ENCODE results near the gene CHTF18. TPM values are rescaled to one million over a fixed set of nuclear protein-coding genes. Genes with fewer than 3 reads are reported as not detected.

The CHTF18 gene
- total RNA-seq, 2 donors from 2014 or later = 65.4 to 87.1 TPM

DNA sequence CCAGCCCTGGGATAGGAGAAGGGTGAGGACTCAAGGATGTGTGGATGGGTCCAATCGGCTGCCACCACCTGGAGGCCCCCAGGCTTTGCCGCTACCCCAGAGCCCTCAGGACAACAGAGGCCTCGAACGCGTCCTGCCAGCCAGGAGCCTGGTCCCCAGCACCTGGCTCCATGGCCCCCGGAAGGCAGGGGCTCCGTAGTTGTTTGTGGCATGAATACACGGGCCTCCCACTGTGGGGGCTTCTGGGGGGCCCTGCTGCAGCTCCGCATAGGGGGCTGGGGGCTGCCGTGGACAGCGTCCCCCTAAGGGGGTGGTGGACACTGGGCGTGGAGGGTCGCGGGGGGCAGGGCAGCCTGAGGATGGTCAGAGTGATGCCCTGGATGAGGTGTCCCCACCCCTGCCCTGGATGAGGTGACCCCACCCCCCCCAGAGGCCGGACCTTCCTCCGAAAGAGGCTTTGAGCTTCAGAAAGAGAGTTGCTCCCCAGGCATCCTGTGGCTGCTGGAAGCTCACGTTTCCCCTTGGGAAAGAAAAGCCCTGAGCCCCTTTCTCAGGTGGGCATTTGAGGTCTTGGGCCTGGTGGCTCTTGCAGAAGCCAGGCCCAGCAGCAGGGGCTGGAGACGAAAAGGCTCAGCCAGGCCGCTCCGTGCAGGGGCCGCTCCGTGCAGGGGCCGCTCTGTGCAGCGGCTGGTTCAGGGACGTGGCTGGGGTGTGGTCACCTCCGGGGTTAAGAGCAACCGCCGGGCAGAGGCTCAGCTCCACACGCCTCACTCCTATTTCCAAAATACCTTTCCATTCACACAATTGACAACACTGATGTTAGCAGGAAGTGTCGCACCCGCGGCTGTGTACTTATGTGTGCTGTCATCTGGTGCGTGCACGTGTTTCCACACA, 52.4 kb downstream of the CHTF18 start:
- no peak for ATAC-seq (replicated peaks)
- Mint-ChIP-seq H3K27me3 (no peaks in the 10 kb centered on the region), H3K9me3 (no peaks in the 10 kb centered on the region), H3K4me1 (no peaks in the 10 kb centered on the region), H3K27ac (no peak overlapping the region), H3K4me3 (no peak overlapping the region), H3K36me3 (ENCODE audit: low read depth) (no peaks in the 10 kb centered on the region)

- Mint-ChIP-seq H3K9me3 (no peaks in the 10 kb centered on the region), H3K4me3 (no peak overlapping the region)
These were observed 53.1 kb downstream of the CHTF18 start for GRCh38 chr16:841455-842060.

DNA sequence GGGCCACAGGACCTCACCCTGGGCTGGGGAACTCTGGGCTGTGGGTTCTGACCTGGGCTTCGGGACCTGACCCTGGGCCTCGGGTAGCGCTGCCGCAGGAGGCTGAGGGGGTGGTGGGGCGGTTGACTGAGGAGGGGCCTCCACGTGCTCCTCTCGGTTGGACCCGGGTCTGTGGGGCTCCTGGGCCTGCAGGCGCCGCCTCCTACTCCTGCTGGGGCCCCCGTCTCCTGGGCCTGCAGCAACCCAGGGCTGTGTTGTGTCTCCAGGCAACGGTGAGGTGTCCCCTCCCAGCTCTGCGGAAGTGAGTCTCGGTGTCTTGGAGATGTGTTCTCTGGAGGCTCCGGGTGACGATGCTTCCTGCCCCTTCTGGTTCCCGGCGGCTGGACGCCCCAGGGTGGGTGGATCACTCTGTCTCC, 53.6 kb downstream of the CHTF18 start:
- H3K27ac Mint-ChIP-seq = no peak overlapping the region
- H3K9me3 Mint-ChIP-seq = no peaks in the 10 kb centered on the region
- ATAC-seq (replicated peaks) = no peak
- H3K27me3 Mint-ChIP-seq = no peaks in the 10 kb centered on the region
- H3K4me3 Mint-ChIP-seq = no peak overlapping the region
- H3K36me3 Mint-ChIP-seq (ENCODE audit: low read depth) = no peaks in the 10 kb centered on the region
- no peaks in the 10 kb centered on the region for H3K4me1 Mint-ChIP-seq

More at GRCh38 chr16:841455-842060, 53.1 kb downstream of the CHTF18 start:
- H3K27ac Mint-ChIP-seq = no peak overlapping the region
- H3K36me3 Mint-ChIP-seq (ENCODE audit: low read depth) = no peaks in the 10 kb centered on the region
- no peak for ATAC-seq (replicated peaks)
- H3K27me3 Mint-ChIP-seq = no peaks in the 10 kb centered on the region
- no peaks in the 10 kb centered on the region for H3K4me1 Mint-ChIP-seq

- H3K9me3 Mint-ChIP-seq = no peaks in the 10 kb centered on the region
- ATAC-seq (replicated peaks) = no peak
- H3K4me1 Mint-ChIP-seq = no peaks in the 10 kb centered on the region
- no peaks in the 10 kb centered on the region for H3K27me3 Mint-ChIP-seq
- no peaks in the 10 kb centered on the region for H3K36me3 Mint-ChIP-seq (ENCODE audit: low read depth)
- H3K4me3 Mint-ChIP-seq = no peak overlapping the region
- no peak overlapping the region for H3K27ac Mint-ChIP-seq
These were observed 54.5 kb downstream of the CHTF18 start for GRCh38 chr16:842711-843560.

GRCh38 chr16:843771-844170, 55.4 kb downstream of the CHTF18 start:
- H3K27ac Mint-ChIP-seq = no peak overlapping the region
- no peaks in the 10 kb centered on the region for H3K4me1 Mint-ChIP-seq
- no peaks in the 10 kb centered on the region for H3K27me3 Mint-ChIP-seq
- H3K4me3 Mint-ChIP-seq = no peak overlapping the region
- no peak for ATAC-seq (replicated peaks)
- no peaks in the 10 kb centered on the region for H3K36me3 Mint-ChIP-seq (ENCODE audit: low read depth)
- no peaks in the 10 kb centered on the region for H3K9me3 Mint-ChIP-seq

DNA sequence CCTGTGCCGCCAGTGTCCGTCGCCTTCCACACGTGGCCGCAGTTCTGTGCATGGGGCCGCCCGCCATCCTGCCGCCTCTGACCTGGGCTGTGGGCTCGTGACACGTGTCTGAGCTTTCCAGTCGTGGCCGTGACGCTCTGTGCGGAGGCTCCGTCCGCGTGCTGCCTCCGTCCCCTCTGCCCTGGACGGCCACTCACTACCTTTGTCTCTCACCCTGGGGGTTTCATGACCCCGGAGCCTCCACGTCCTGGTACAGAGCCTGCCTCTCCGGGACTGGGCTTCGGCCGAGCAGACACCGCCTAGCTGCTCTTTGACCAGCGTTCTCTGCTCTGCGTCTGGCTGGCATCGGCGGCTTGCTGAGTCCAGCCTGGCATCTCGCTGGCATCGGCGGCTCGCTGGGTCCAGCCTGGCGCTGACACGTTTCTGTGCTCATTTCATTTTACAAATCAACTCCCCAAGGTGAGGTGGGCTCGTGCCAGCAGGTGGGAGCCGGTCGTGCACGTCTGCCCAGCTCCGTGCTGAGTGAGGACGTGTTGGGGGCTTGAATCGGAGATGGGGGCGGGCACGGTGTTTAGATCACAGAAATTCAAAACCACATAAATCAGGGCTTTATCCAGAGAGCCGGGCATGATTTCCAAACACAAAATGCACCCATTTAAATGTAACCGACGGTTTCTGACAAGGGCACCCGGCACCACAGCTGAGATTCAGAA, 56.4 kb downstream of the CHTF18 start:
- Mint-ChIP-seq H3K27me3 (no peaks in the 10 kb centered on the region), H3K9me3 (no peaks in the 10 kb centered on the region), H3K27ac (no peak overlapping the region), H3K36me3 (ENCODE audit: low read depth) (no peaks in the 10 kb centered on the region), H3K4me1 (no peaks in the 10 kb centered on the region), H3K4me3 (no peak overlapping the region)
- no peak for ATAC-seq (replicated peaks)

DNA sequence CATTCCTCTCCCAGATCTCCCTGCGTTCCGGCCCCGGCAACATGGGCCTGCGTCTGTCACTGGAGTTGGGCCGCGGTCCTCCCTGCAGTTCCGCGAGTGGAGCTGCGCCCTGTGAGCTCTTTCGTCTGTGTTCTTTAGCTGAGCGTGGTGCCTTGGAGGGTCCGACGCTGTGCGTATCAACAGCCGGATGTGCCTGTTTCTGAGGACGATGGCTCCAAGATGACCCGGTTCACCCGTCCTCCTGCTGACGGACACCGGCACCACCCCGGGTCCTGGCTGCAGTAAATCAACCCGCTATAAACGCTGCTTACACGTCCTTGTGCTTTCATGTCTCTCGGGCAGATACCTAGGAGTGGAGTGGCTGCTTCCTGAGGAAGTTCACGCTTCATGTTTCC, 56.9 kb downstream of the CHTF18 start:
- Mint-ChIP-seq H3K36me3 (ENCODE audit: low read depth) (no peaks in the 10 kb centered on the region), H3K27me3 (no peaks in the 10 kb centered on the region), H3K4me1 (no peaks in the 10 kb centered on the region), H3K4me3 (no peak overlapping the region), H3K27ac (no peak overlapping the region), H3K9me3 (no peaks in the 10 kb centered on the region)
- ATAC-seq (replicated peaks) = no peak

DNA sequence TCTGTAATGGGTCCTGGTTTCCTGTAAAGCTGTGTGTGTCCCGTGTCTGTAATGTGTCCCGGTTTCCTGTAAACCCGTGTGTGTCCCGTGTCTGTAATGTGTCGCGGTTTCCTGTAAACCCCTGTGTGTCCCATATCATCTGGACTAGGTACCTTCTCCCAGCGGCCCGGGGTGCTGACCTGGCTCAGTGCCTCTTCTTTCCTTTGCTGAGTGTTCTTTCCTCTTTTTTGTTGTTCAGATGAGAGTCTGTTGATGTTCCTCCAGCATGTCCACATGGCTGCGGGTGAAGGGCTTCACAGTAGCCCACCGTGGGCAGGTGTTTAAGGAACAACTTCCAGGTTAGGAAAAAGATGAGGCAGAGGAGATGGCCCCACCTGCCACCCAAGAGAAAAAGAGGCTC, 58.7 kb downstream of the CHTF18 start:
- Mint-ChIP-seq H3K9me3 (no peaks in the 10 kb centered on the region), H3K36me3 (ENCODE audit: low read depth) (no peaks in the 10 kb centered on the region), H3K27me3 (no peaks in the 10 kb centered on the region), H3K4me1 (no peaks in the 10 kb centered on the region), H3K4me3 (no peak overlapping the region), H3K27ac (no peak overlapping the region)
- ATAC-seq (replicated peaks) = no peak

Other genes with a start within 250 kb of the CHTF18 start
- not detected for gene PRR35, start 228.2 kb upstream of the CHTF18 start, total RNA-seq
- 1 to 10 TPM in 1 of 2 donors, under 1 TPM in 1; 0.80 to 1.1 TPM for gene NHLRC4, start 221.6 kb upstream of the CHTF18 start, total RNA-seq
- gene PIGQ, start 218.7 kb upstream of the CHTF18 start, total RNA-seq = 10 to 100 TPM; 28.0 to 34.2 TPM
- 10 to 100 TPM; 12.9 TPM for gene RAB40C, start 198.6 kb upstream of the CHTF18 start, total RNA-seq
- gene WFIKKN1, start 157.6 kb upstream of the CHTF18 start, total RNA-seq = under 1 TPM; 0.45 to 0.53 TPM
- 100 to 1,000 TPM in 1 of 2 donors, 10 to 100 TPM in 1; 87.4 to 115 TPM for gene METTL26, start 152.3 kb upstream of the CHTF18 start, total RNA-seq
- 10 to 100 TPM; 29.2 to 54.5 TPM for gene MCRIP2, start 146.8 kb upstream of the CHTF18 start, total RNA-seq
- gene WDR90, start 139.3 kb upstream of the CHTF18 start, total RNA-seq = 10 to 100 TPM; 50.7 to 93.9 TPM
- 100 to 1,000 TPM; 134 to 149 TPM for gene RHOT2, start 120.5 kb upstream of the CHTF18 start, total RNA-seq
- 1 to 10 TPM; 2.9 to 5.4 TPM for gene RHBDL1, start 112.9 kb upstream of the CHTF18 start, total RNA-seq
- gene STUB1, start 108.2 kb upstream of the CHTF18 start, total RNA-seq = 10 to 100 TPM; 47.5 to 98.2 TPM
- 10 to 100 TPM; 16.8 to 26.8 TPM for gene JMJD8, start 104.3 kb upstream of the CHTF18 start, total RNA-seq
- gene WDR24, start 98.2 kb upstream of the CHTF18 start, total RNA-seq = 10 to 100 TPM; 15.6 to 18.7 TPM
- gene FBXL16, start 82.8 kb upstream of the CHTF18 start, total RNA-seq = 10 to 100 TPM in 1 of 2 donors, 1 to 10 TPM in 1; 6.4 to 23.6 TPM
- gene METRN, start 73.5 kb upstream of the CHTF18 start, total RNA-seq = 1 to 10 TPM; 4.5 to 8.4 TPM
- gene ANTKMT, start 67.5 kb upstream of the CHTF18 start, total RNA-seq = 10 to 100 TPM; 13.5 to 22.4 TPM
- 1 to 10 TPM; 4.3 to 4.4 TPM for gene CCDC78, start 62.2 kb upstream of the CHTF18 start, total RNA-seq
- 10 to 100 TPM in 1 of 2 donors, 1 to 10 TPM in 1; 9.2 to 14.0 TPM for gene HAGHL, start 61.5 kb upstream of the CHTF18 start, total RNA-seq
- gene CIAO3, start 47.6 kb upstream of the CHTF18 start, total RNA-seq = 10 to 100 TPM; 39.2 to 47.1 TPM
- not detected for gene MSLN, start 27.9 kb upstream of the CHTF18 start, total RNA-seq
- 10 to 100 TPM; 13.2 to 40.6 TPM for gene RPUSD1, start 239 bp upstream of the CHTF18 start, total RNA-seq
- gene GNG13, start 12.1 kb downstream of the CHTF18 start, total RNA-seq = not detected
- gene LMF1, start 182.4 kb downstream of the CHTF18 start, total RNA-seq = 10 to 100 TPM; 12.3 to 17.8 TPM
- 1 to 10 TPM in 1 of 2 donors, under 1 TPM in 1; 0.35 to 3.8 TPM for gene SOX8, start 193.2 kb downstream of the CHTF18 start, total RNA-seq